ENCODE results near the gene EHD2.
"Not testable (repeated sequence)": the region's sequence is repeated elsewhere in the genome, so short reads cannot be mapped to it uniquely, and the experiment has no call there.

EHD2 gene

DNA sequence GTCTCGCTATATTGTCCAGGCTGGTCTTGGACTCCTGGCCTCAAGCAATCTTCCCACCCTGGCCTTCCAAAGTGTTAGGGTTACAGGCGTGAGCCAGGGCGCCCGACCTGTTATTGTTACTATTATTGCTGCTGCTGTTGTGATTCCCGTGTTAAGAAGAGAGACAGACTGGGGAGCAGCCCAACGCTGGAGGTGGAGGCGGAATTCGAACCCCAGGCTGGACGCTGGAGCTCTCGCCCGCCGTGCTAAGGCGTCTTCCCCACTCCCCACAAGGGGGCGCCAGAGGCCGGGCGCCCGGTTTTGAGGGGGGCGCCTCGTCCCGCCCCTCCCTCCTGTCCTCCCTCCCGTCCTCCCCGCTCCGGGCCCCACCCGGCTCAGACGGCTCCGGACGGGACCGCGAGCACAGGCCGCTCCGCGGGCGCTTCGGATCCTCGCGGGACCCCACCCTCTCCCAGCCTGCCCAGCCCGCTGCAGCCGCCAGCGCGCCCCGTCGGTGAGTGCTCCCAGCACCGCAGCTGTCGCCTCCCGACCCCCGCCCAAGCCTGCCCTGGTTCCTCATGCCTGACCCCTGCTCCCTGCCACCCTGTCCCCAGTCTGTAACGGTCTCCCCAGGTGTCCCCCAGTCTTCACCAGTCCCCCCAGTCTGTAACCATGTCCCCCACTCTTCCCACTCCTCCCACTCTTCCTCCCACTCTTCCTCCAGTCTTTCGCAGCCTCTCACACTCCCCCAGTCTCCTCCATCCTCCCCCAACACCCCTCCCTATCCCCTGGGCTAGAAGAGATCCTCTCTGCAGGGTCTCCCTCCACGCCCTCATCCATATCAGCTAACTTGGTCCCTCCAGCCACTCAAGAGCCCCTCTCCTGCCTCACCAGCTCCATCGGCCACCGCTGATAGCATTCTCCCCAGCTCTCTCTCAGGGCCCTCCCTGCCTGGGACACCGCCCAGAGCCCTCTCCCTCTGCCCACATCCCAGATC lies at the start of gene EHD2:
EHD2 (plus strand) TSS at position 377 of the 976 bp plus-strand sequence. CDS start 3,191 bp downstream, outside the sequence.
- peak; percentile 13 for DNase-seq

- DNase-seq = no peak
Observed at GRCh38 chr19:47663435-47663910, 49.7 kb upstream of the EHD2 start.

GRCh38 chr19:47663911-47664771 lies 49.1 kb upstream of the EHD2 start:
- DNase-seq = peak; percentile 88

- DNase-seq = not testable (repeated sequence)
Observed at GRCh38 chr19:47668556-47668955, 44.7 kb upstream of the EHD2 start.

DNA sequence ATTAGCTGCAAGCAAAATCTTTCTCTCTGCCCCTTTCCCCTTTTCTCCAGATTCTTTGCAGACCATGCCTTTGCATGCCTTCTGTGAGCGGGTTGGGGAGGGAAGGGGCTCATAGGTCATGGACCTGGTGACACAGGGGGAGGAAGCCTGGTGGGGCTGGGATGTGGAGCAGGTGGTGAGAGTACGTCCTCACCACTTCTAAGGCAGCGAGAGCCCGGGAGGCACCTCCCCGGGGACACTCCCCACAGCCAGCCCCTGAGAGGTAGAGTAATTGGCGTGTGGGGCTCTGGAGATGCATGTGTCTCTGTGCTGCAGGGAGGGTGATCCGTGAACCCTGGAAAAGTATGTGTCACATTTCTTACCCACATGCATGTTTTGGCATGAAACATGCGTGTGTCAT lies 42.5 kb upstream of the EHD2 start:
- no peak for DNase-seq

DNA sequence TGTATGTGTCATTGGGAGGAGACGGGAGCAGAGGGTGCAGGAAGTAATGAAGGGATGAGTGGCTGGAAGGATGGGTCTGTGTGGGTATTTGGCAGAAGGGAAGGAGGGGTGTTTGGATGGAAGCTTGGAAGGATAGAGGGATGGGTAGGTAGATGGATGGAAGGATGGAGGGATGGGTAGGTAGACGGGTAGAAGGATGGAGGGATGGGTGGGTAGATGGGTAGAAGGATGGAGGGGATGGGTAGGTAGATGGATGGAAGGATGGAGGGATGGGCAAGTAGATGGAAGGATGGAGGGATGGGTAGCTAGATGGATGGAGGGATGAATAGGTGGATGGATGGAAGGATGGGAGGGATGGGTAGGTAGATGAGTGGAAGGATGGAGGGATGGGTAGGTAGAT lies 41.7 kb upstream of the EHD2 start:
- DNase-seq = no peak

DNA sequence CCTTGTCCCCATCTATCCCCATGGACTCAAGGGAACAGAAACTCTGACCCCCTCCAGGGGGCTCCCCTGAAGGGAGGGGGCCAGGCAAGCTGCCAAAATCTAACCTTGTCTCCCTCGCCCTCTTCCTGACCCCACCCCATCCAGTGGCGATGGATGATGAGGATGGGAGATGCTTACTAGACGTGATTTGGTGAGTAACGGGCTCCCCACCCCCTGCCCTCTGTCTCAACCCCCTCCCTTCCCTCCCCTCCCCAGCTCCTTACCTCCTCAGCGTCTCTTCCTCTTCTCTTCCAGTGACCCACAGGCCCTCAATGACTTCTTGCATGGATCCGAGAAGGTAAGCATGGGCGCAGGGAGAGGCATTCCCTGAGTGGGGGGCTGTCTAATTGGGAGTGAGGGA lies 39.8 kb upstream of the EHD2 start:
- no peak for DNase-seq

DNA sequence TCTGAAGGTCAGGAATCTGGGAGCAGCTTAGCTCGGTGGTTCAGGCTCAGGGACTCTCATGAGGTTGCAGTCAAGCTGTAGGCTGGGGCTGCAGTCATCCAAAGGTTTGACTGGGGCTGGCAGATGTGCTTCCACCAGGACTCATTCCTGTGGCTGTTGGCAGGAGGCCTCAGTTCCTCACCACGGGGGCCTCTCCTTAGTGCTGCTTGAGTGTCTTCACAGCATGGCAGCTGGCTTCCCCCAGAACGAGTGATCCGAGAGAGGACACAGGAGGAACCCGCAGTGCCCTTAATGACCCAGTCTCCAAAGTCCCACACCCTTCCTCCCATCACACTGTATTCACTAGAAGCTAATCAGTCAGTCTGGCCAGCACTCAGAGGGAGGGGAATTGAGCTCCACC lies 38.7 kb upstream of the EHD2 start:
- no peak for DNase-seq

GRCh38 chr19:47675271-47675670 lies 38.0 kb upstream of the EHD2 start:
- DNase-seq = no peak

GRCh38 chr19:47675859-47676258 lies 37.4 kb upstream of the EHD2 start:
- no peak for DNase-seq

GRCh38 chr19:47676811-47677210 lies 36.4 kb upstream of the EHD2 start:
- no peak for DNase-seq

DNA sequence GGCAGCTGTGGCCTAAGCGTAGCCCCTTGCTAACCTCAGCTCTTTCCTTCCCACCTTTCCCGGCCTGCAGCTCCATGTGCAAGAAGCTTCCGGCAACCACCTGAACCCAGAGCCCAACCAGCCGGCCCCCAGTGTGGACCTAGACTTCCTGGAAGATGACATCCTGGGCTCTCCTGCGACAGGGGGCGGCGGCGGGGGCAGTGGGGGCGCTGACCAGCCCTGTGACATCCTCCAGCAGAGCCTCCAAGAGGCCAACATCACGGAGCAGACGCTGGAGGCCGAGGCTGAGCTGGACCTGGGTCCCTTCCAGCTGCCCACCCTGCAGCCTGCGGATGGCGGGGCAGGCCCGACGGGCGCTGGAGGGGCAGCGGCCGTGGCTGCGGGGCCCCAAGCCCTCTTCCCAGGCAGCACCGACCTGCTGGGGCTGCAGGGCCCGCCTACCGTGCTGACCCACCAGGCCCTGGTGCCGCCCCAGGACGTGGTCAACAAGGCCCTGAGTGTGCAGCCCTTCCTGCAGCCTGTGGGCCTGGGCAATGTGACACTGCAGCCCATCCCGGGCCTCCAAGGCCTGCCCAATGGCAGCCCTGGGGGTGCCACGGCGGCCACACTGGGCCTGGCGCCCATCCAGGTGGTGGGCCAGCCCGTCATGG lies 33.8 kb upstream of the EHD2 start:
- DNase-seq = no peak

DNA sequence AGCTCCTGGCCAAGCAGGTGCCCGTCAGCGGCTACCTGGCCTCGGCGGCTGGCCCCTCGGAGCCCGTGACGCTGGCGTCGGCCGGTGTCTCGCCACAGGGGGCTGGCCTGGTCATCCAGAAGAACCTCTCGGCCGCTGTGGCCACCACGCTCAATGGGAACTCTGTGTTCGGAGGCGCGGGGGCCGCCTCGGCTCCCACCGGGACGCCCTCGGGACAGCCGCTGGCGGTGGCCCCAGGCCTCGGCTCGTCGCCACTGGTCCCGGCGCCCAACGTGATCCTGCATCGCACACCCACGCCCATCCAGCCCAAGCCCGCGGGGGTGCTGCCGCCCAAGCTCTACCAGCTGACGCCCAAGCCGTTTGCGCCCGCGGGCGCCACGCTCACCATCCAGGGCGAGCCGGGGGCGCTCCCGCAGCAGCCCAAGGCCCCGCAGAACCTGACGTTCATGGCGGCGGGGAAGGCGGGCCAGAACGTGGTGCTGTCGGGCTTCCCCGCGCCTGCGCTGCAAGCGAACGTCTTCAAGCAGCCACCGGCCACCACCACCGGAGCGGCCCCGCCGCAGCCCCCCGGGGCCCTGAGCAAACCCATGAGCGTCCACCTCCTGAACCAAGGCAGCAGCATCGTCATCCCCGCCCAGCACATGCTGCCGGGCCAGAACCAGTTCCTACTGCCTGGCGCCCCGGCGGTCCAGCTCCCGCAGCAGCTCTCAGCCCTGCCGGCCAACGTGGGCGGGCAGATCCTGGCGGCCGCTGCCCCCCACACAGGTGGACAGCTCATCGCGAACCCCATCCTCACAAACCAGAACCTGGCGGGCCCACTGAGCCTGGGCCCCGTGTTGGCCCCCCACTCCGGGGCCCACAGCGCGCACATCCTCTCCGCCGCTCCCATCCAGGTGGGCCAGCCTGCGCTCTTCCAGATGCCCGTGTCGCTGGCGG lies 33.0 kb upstream of the EHD2 start:
- no peak for DNase-seq

- no peak for DNase-seq
Observed at GRCh38 chr19:47680858-47681332, 32.3 kb upstream of the EHD2 start.

- no peak for DNase-seq
Observed at GRCh38 chr19:47681388-47681787, 31.8 kb upstream of the EHD2 start.

DNA sequence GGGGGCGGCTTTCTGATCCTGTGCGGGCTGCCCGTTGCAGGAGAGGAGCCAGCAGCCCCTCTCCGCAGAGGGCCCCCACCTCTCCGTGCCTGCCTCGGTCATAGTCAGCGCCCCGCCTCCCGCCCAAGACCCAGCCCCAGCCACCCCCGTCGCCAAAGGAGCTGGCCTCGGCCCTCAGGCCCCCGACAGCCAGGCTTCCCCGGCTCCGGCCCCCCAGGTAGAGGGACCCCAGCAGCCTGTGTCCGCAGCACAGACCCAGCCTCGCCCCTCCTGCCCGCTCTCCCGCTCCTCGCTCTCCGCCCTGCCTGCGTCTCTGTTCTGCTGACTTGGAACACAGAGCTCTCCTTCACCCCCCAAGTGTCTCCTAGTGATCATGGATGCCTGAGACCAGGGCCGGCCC lies 31.3 kb upstream of the EHD2 start:
- no peak for DNase-seq

GRCh38 chr19:47682939-47683338 lies 30.3 kb upstream of the EHD2 start:
- no peak for DNase-seq

DNA sequence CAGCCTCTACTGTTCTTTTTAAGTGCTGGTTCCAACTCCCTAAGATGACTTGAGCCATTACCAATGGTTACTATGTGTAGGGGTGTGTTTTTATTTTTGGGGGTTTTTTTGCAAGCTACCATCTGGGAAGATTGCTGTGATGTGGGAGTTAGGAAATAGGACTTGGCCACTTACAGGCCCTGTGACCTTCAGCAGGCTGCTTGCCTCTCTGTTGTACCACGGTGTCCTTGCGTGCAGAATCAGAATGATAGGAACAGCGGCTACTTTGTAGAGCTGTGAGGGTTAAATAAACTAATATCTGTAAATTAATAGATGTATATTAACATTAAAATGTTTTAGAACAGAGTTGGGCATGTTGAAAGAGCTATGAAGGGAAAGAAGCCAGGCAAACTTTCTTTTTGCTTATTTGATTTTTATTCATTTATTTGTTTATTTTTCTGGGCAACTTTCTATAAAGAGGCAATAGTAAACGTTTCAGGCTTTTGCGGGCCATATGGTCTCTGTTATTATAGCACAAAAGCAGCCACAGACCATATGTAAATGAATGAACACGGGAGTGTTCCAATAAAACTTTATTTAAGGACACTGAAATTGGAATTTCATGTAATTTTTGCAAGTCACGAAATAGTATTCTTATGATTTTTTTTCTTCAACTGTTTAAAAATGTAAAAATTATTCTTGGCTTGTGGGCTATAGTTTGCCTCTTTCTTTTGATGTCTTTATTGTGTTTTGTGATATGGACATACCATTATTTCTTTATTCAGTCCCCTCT lies 26.4 kb upstream of the EHD2 start:
- DNase-seq = no peak

DNA sequence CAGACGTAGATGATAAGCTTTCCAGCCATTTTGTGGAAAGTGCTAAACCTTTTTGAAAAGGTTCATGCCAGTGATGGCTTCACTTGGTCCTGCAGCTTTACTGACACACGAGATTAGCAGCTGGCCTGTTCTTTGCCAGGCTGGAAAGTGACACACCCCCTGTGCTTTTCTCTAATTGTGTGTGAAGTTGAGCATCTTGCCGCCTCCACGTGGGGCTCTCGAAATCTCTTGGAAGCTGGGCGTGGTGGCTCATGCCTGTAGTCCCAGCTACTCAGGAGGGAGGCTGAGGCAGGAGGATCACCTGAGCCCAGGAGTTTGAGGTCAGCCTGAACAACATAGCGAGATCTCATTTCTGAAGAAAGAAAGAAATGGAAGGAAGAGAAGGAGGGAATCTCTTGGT lies 25.3 kb upstream of the EHD2 start:
- DNase-seq = no peak

- DNase-seq = no peak
Observed at GRCh38 chr19:47691090-47691489, 22.1 kb upstream of the EHD2 start.

- no peak for DNase-seq
Observed at GRCh38 chr19:47691782-47692181, 21.4 kb upstream of the EHD2 start.
